Endometrium (tissue), 2 donors: ENCODE measurements around the gene GAREM1.
"Not testable (repeated sequence)": the region's sequence is repeated elsewhere in the genome, so short reads cannot be mapped to it uniquely, and the experiment has no call there.

Experiments
- FAIRE-seq: peaks from 2 replicates; lab custom pipeline; 2012; peaks lifted over from hg19 to GRCh38; lab: Jason Lieb, UNC
- donor health status: control.
- donor health status: control.

Gene GAREM1

DNA sequence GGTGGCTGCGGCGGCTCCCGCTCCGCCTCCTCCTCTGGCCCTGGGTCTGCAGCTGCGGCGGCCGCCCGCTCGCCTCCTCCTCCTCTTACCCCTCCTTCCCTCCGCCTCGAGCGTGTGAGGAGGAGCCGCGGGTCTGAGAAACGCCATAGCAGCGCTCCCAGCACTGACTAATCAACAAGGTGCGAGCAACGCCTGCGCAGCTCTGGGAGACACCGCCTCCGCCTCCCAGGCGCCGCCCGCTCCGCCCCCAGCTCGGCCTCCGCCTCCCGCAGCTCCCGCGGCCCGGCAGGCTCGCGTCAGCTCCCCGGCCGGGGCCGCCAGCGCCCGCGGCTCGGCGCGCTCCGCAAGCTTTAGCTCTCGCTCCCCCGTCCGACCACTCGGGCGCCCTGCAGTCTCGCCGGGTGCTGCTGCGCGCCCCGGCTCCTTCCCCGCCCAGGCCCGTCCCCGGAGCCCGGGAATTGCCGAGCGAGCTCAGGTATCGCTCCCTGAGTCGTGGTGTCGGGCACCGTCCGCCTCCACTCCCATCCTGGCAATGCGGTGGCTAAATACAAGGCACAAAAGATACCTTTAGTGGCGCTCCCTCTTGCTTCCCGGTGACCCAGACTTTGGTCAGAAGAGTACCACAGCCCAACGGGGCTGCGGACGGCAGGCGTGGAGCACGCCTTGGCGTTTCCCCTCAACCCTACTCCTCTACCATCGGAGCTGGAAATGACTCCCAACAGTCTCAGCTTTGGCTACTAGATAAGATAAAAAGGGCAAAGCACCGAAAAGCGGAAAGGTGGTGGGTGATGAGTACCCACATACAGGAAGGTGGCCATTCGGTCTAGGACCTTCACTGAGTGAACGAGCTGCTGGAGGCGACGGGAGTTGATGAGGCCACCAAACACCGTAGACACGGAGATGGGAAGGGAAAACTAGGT, at the start of gene GAREM1:
Gene GAREM1, minus strand, starts transcription at position 169 of the 920 bp plus-strand sequence. CDS start 454 bp downstream, outside the sequence.
- no peak for FAIRE-seq

DNA sequence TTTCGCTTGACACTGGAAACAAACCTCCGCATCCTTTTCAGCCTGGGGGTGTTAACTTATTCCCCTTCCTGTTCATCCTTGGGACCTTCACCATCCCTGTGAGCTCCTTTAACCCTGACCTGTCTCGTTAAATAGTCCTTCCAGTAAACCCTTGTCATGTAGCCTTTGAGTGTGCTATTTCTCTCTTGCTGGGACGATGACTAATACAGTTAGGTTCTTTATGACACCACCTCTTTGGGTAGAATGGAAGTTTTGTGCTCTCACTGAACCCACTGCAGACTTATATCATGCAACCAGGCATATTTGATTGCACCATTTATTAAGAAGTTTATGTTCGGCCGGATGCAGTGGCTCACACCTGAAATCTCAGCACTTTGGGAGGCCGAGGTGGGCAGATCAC, 40.5 kb upstream of the GAREM1 start:
- FAIRE-seq, result no peak

DNA sequence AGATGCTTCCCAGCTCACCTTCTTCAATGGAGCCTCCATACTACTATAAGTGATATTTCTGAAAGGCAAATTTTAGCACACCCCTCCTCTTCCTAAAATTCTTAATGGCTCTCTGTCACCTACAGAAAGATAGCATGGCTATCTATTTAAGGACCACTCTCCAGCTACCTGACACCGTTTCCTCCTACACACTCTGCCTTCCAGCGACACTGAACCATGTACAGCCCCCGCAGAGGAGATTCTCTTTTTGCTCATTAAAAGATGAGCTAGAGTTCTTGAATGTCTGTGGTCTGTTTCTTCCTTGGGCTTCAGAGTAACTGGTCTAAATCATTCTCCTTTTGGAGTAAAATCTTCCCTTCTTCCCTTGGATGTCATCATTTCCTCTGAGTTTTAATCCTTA, 38.4 kb upstream of the GAREM1 start:
- FAIRE-seq, result no peak

DNA sequence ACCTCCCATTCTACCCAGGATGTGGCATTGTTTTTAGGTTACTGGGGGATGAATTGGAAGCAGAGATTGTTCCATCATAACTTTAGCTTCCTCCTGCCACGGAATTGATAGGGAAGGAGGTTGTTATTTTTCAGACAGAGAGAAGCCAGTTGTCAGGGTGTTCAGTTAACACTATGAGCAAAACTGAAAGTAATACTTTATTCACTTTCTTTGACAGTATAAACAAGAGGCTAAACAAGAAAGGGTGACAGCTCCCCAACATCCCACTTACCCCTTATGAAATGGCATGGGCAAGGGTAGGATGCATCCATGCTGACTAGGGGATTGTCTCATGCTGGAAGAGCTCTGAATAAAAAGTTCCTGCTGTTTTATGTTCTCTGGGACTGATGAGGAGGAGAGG, 36.4 kb upstream of the GAREM1 start:
- no peak for FAIRE-seq

DNA sequence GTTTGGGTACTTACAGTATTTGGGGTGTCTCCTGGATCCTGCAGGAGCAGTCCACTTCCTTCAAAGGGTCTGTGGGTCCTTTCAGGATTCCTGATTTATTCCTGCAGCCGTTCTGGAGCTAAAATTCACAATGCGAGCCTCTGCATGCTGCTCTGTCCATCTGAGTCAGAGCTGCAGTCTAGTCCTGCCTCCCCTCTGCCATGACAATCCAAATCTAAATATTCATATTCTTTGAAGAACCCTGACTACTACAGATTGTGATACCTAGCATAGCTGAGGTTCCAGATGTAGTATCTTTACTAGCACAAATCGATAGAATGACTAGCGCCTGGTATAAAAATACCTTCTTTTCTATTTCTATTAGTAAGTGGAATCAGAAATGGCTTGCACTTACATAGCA, 31.3 kb upstream of the GAREM1 start:
- FAIRE-seq, result no peak

DNA sequence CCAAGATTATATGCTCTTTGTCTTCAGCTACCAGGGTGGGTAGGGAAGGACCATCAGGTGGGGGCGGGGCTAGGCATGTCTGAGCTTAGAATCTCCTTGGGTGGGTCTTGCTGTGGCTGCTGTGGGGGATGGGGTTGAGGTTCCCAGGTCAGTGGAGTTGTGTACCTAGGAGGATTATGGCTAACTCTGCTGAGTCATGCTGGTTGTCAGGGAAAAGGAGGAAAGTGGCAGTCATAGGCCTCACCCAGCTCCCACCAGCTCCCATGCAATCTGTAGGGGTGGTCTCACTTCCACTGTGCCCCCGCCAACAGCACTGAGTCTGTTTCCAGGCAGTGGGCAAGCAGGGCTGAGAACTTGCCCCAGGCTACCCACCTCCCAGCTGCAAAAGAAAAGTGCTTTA, 30.6 kb upstream of the GAREM1 start:
- FAIRE-seq, result not testable (repeated sequence)

DNA sequence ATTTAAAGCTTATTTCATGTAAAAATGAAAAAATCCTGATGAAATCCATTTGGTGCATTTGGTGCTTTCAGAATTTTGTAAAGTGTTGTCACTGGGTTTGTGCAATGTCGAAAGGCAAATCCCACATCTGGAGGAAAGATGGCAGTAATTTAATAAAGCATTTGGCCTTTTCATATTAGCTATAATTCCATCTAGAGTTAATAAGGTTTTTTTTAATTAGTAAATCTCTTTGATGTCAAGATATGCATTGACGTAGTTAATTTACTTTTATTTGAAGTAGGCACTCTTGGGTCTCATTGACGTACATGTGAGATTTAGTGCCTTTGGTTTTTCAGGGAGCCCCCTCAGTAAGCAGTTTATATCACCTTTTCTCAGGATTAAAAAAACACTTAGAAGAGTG, 12.3 kb upstream of the GAREM1 start:
- no peak for FAIRE-seq

DNA sequence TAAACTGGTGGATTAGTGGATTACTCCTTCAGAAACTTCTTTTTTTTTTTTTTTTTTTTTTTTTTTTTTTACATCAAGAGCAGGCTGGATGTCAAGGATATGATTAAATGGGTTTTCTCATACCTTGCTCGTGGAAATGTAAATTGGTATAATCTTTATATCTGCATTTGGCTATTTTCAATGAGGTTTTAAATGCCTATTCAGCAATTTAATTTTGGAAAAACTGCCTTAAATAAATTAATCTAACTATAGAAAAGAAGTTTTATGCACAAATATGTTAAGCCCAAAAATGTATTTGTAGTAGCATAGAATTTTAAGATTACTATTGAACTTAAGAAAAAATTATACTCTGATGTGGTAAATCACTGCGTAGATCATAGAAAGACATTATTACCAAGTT, 11.4 kb upstream of the GAREM1 start:
- no peak for FAIRE-seq

DNA sequence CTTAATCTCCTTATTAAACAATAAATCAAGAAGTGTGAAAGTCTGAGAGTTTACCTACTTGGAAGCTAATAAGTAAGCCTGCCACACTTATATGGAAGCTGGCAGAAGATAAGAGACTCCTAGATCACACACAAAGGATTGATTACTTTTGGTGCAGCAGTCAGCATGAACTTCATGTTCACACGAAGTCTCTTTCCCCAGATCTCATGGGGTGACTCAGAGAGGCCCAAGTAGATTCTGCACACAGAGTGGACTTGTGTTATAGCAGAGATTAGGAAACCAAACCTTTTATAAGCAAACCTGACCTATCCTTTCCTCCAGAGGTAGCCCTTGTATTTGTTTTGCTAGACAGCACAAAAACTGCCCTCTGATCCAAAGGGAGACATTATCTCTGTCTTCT, 9.9 kb upstream of the GAREM1 start:
- FAIRE-seq, result no peak

DNA sequence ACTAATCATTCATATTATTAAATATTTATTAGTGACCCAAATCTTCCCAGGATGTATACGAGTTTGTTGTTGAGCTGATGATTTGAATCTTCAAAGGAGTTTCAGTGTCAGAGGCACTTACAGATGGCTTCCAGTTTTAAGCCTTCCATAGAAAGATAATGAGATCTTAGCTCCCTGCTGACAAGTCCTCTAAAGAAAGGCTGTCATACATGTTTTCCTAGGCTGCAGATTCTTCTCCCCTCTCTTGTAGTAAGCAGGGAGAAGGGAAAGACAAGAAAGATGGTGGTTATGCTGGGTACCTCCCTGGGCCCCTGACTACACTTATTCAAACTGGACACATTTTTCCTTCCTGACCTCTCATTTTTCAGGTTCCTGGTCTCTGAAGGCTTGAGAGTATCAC, 8.1 kb upstream of the GAREM1 start:
- FAIRE-seq, result no peak

DNA sequence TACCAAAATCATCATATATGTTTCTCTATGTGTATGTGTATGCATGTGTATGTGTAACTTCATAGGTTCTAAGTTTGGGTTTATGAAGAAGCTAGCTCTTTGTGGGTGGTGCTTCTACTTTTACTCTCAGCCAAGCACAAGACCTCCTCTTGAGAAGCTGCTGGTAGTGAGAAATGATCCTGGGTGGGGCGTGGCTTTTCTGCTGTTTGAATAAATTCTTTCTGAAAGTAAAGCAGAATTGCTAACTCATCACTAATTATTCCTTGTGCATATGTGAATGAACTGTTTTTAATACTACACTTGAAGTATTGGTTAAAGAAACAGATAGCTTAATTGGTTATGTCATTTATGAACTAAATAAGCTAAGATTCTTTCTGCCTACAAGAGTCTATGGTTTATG, 7.6 kb upstream of the GAREM1 start:
- no peak for FAIRE-seq

DNA sequence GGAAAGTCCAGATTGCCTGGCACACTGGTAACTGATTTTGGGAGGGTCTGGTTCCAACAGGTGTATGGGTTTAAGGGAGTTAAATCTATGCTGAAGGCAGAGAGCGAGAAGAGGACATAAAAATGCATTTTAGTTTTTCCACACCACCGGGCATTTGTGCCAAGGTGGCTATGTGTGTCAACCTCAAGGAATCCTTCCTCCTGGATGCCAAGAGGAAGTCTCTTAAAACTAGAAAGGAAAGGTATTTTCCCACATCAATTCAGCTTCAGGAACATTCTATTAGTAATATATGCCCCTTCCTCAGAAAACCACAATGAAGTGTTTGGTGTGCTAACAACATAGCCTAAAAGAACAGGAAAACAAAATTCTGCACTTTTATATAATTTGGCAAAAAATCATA, 5.4 kb upstream of the GAREM1 start:
- no peak for FAIRE-seq

DNA sequence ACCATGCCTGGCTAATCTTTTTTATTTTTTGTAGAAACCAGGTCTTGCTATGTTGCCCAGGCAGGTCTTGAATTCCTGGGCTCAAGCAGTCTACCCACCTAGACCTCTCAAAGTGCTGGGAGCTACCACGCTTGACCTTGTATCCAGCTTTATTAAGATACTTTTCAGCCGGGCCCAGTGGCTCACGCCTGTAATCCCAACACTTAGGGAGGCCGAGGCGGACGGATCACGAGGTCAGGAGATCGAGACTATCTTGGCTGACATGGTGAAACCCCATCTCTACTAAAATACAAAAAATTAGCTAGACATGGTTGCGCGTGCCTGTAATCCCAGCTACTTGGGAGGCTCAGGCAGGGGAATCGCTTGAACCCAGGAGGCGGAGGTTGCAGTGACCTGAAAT, 4.4 kb upstream of the GAREM1 start:
- FAIRE-seq, result not testable (repeated sequence)

DNA sequence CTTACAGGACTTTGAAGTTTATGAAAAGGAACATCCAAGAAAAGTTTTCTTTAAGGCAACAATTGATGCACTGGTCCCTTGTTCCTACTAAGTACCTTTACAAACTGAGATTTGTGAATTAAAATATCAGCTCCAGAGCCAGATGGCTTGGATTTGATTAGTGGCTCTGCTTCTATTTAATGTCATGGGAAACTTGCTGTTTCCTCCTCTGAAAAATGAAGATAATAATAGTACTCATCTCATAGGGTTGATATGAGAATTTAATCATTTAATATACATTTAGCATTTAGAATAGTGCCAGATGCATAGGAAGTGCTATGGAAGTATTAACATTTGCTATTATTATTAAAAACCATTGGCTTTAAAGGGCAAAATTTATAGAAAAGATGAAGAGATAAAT, 2.6 kb upstream of the GAREM1 start:
- no peak for FAIRE-seq

DNA sequence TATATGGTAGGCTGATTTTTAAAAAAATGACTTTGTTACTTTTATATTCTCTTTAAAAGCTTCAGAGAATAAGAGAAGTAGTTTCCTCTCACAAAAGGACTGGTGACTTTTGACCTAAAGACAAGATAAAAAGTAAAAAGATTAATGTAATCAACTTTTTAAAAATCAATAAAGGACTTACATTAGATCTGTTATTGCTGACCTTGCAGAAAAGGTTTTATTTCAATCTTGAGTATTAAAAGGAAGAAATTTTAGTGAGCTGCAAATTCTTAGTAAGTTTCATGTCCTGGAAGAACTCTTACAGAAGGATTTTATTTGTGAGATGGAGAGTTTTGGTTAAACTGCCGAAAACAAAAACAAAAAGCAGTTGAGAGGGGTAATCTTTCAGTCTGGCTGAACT, 2.2 kb upstream of the GAREM1 start:
- FAIRE-seq, result no peak

DNA sequence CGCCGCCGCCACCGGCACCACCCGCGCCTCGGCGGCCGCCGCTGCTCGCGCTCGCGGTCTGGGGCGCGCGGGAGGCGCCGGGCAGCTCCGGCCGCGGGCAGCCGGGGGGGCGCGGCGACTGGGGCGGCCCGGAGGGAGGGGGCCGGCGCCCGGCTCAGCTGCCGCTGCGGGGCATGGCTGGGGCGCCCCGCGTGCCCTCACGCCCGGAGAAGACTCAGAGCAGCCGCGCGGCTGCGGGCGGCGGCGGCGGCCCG, 295 bp downstream of the GAREM1 start:
- no peak for FAIRE-seq

DNA sequence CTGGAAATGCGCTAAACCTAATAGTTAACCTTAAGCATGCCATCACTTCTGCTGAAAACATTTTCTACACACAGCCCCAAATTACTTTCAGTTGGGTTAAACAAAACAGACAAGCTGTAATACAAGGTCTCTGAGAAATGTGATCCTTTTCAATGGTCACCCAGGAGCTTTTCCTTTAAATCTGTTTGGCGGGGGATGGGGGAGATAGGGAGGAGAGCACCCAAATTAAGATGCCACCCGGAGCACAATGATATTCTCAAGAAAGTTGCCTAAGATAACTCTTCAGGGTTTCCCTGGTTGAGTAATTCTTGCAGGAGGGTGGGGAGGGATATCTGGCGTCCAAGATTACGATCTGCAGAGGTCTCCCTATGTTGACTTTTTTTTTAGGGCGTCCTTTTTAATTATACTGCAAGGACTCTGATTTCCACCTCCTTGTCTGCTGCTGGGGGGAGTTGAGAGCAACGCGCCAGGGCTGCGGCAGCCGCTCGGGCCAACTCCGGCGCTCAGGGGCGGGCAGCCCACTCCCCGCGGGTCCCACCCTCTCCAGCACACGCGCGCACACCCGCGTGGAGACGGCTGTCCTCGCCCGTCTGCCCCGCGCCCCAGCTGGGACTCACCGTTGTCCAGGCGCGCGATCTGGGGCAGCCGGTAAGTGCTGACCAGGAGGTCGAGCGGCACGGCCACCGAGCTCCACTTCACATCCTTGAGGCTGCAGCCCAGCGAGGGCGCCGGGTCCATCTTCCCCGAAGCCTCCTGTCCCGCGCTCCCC, 807 bp downstream of the GAREM1 start:
- no peak for FAIRE-seq

DNA sequence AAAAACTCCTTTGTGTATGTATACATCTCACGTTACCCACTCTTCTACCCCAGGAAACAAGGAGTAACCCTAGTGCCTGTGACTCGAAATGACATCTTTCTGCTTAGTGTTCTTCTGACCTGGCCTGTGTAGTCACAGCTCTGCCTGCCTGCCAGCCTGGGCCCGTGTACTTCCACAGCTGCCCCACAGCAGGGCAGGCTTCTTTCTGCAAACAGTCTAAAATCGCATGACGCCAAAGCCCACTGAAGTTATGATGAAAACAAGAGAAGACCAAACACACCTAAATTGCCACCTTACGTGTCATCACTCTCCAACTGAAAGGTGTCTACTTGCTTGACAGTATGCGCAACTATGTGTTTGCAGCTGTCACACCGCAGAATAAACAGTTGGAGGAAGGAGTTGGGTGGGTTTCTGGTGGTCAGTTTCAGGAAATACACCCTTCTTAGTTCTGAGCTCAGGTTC, 1.5 kb downstream of the GAREM1 start:
- FAIRE-seq, result no peak

DNA sequence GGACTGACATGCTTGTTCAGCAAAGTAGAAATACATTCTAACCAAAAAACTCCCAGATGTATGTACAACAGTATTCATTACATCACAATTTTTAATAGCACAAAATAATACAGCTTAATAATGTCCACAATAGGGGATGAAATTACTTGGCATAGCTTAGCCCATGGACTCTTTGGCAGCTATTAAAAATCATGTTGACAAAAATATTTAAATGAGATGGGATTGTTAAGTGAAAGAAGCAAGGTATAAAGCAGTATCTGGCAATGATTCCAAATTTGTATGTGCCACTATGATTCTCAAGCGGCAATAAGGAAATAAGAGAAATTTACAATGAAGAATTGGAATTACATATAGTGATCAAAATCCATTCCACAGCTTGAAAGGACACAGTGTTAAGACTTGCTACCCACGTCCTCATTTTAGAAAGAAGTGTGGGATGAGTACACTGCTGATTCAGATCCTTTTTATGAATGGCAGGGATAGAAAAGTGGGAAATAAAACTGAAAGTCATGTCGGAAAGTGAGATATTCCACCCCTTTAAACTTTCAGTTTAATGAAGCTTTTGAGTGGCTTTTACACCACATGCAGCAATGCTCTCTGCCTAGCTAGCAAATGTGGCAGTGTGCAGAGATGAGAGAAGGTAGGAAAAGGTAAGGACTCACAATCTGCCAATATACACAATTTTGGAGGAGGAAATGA, 2.4 kb downstream of the GAREM1 start:
- FAIRE-seq, result no peak

DNA sequence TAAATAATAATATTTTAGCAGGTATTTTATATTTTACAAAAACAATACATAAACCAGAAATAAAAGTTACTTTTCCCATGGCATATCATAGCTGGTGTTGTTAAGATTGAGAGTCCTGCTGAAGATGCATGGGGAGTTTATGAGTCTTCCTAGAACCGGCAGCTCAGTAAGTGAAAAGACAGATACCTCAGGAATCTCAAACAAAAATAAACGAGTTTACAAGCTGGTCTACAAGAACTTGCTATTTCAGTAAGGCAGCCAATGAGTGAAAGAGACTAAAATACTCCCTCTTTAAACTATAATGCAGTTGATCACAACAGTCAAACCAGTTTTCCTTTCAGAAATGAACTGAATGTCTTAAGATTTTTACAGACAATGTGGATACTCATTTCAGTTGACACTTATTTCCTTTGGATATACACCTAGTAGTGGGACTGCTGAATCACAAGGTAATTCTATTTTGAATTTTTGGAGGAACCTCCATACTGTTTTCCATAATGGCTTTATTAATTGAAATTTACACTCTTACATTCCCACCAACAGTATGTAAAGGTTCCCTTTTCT, 8.9 kb downstream of the GAREM1 start:
- peak; percentile 84 for FAIRE-seq

DNA sequence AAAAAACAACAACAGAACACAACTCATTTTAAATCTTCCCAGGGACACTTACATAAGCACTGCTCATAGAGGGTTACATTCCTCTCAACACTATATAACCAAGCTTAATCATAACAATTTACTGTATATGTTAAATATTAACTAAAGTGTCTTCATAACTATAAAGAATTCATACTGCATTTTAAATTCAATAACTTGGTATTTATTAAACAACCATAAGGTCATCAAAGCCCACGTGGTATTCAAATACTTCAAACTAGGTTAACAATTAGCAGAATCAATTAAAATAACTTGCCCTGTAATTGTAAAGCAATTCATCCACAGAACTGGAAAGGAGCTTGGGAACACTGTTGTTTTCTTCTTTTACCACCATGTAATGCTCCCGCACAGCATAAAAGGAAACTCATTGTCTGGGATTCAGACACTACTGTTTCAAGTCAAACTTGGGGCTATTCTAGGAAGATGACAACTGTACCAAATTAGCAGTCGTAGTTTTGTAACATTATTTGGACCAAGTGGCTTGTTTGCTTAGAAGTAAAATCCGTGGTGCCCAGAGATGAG, 10.4 kb downstream of the GAREM1 start:
- FAIRE-seq, result no peak

DNA sequence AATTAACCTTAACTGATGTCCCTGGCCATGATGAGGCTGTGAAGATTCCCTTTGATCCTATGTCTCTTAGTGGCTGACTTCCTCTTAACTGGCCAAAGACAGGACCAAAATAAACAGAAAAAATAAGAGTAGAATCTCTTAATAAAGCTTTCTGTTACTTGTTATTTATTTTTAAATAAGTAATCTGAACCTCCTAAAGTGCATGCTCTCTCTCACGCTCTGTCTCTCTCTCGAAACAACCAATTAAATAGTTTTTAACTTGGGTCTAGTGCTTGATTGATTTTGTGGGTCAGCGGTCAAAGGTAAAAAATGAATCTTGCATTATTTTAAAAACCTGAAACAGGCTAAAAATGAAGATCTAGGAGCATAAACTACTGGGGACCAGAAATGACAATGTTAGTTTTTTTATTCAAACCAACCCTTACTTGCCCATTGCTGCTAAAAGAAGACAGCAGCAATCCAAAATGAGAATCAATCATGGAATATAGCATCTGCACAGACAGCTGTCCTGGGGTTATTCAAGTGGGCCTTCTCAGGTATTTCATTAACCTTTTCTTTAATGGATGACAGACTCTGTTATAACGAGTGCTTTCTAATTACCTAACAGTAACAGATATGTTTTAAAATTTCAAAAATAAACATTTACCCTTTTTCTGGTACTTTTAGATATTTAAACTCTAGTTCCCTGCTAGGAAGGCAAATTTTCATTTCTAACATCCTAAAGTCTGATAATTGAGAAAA, 11.2 kb downstream of the GAREM1 start:
- no peak for FAIRE-seq
